Colonic mucosa (tissue), 4 donors: Measurements from ENCODE around the gene NFIA. TPM values are rescaled to one million over a fixed set of nuclear protein-coding genes. Genes with fewer than 3 reads are reported as not detected.

ENCODE experiments used
- DNase-seq: peaks from one replicate; pipeline ENCODE4 v3.0.0-alpha.2; 2020
- H3K27ac ChIP-seq: fragments of 200-600 bp; one replicate; pipeline ENCODE4 v1.8.0; 2021
- H3K27me3 ChIP-seq: fragments of 200-600 bp; one replicate; pipeline ENCODE4 v1.8.0; 2021
- H3K36me3 ChIP-seq: fragments of 200-600 bp; one replicate; pipeline ENCODE4 v1.8.0; 2021
- H3K4me1 ChIP-seq: fragments of 200-600 bp; one replicate; pipeline ENCODE4 v1.8.0; 2021; ENCODE audit warnings: mild to moderate bottlenecking
- H3K4me3 ChIP-seq: fragments of 200-600 bp; one replicate; pipeline ENCODE4 v1.8.0; 2021
- H3K9ac ChIP-seq, 2 donors: one replicate each; pipeline ENCODE4 v1.7.0; 2013; ENCODE audit warnings: control low read depth in 2 of 2, low read depth in 2 of 2, low read length in 2 of 2
- H3K9me3 ChIP-seq: fragments of 200-600 bp; one replicate; pipeline ENCODE4 v1.8.0; 2021
- CTCF ChIP-seq: fragments of 200-600 bp; IDR thresholded peaks from one replicate; pipeline ENCODE4 v1.8.0; 2022; ENCODE audit warnings: antibody characterized with exemption, mild to moderate bottlenecking
- intact Hi-C: fragments of 100-400 bp; cut with DNase I; formaldehyde crosslinking; loops from one replicate; pipeline ENCODE4 v1.14.1; 2022
- total RNA-seq, 2 donors: library from RNA; stranded (reverse); fragmentation: NEBNext Ultra II Directional in 1 of 2; extraction: Animal tissue kit (Norgen Biotek cat#: 25700) in 1 of 2; gene quantifications; one replicate each; pipeline ENCODE4 v1.2.1, GENCODE V29; 2021
- donor health status: healthy.
- donor health status: DM: no; HTN: no; CAD: no.
- donor health status: DM: no; HTN: no; CAD: no.

The NFIA gene
- total RNA-seq, 2 donors from 2014 or later, result 36.0 to 44.2 TPM

GRCh38 chr1:61420243-61420642, 337.9 kb downstream of the NFIA start:
- intact Hi-C loops, result no loop called here
- no peaks in the 10 kb centered on the region for H3K27me3 ChIP-seq
- H3K27ac ChIP-seq, result no peak overlapping the region
- TF ChIP-seq CTCF, result no peak
- H3K36me3 ChIP-seq, result no peaks in the 10 kb centered on the region
- no peak overlapping the region for H3K4me3 ChIP-seq
- DNase-seq, result no peak
- H3K9ac ChIP-seq, result no peak overlapping the region
- H3K4me1 ChIP-seq, result no peaks in the 10 kb centered on the region
- H3K9me3 ChIP-seq, result no peaks in the 10 kb centered on the region

GRCh38 chr1:61420909-61421835, 338.8 kb downstream of the NFIA start:
- Histone ChIP-seq H3K27me3 (no peaks in the 10 kb centered on the region), H3K9ac (no peak overlapping the region), H3K9me3 (no peaks in the 10 kb centered on the region), H3K27ac (no peak overlapping the region), H3K36me3 (no peaks in the 10 kb centered on the region), H3K4me1 (no peaks in the 10 kb centered on the region), H3K4me3 (no peak overlapping the region)
- intact Hi-C loops, result no loop called here
- no peak for TF ChIP-seq CTCF
- no peak for DNase-seq

- H3K4me3 ChIP-seq, result no peak overlapping the region
- H3K27ac ChIP-seq, result no peak overlapping the region
- no peaks in the 10 kb centered on the region for H3K9me3 ChIP-seq
- H3K27me3 ChIP-seq, result no peaks in the 10 kb centered on the region
- TF ChIP-seq CTCF, result no peak
- no peak overlapping the region for H3K9ac ChIP-seq
- intact Hi-C loops, result no loop called here
- no peaks in the 10 kb centered on the region for H3K36me3 ChIP-seq
- no peak for DNase-seq
- no peaks in the 10 kb centered on the region for H3K4me1 ChIP-seq
Observed at GRCh38 chr1:61423643-61424042, 341.3 kb downstream of the NFIA start.

- intact Hi-C loops, result no loop called here
- H3K9ac ChIP-seq, result no peak overlapping the region
Observed at GRCh38 chr1:61424382-61424781, 342.0 kb downstream of the NFIA start.

GRCh38 chr1:61425040-61425439, 342.7 kb downstream of the NFIA start:
- TF ChIP-seq CTCF, result no peak
- Histone ChIP-seq H3K27ac (no peak overlapping the region), H3K36me3 (no peaks in the 10 kb centered on the region), H3K9ac (no peak overlapping the region), H3K27me3 (no peaks in the 10 kb centered on the region), H3K9me3 (no peaks in the 10 kb centered on the region), H3K4me1 (no peaks in the 10 kb centered on the region), H3K4me3 (no peak overlapping the region)
- intact Hi-C loops, result no loop called here
- no peak for DNase-seq

More at GRCh38 chr1:61424382-61424781, 342.0 kb downstream of the NFIA start:
- Histone ChIP-seq H3K27me3 (no peaks in the 10 kb centered on the region), H3K36me3 (no peaks in the 10 kb centered on the region), H3K9me3 (no peaks in the 10 kb centered on the region), H3K4me3 (no peak overlapping the region), H3K4me1 (no peaks in the 10 kb centered on the region), H3K27ac (no peak overlapping the region)
- no peak for DNase-seq
- no peak for TF ChIP-seq CTCF
